ENCODE measurements around the gene MYO5C.

DNA sequence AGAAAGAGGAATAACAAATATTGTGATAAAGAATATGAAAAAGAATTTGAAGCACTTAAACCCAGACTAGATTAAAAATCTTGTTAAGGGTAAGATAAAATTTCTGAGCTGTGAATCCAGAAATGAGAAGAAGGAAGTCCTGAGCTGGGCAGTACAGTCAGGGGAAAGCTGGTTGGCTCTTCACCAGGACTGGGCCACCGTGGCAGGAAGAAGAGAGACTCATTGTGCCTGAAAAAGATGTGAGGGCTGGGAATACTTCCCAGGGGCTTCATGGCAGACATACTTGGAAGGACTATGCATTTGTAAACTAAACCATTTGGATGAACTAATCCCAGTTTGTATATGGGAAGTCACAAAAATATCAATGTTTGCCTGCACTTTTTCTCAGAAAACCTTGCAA lies 28.5 kb upstream of the MYO5C start:
- TF ChIP-seq NFE2L2 (IDR thresholded peaks at IDR 0.05; ENCODE audit: low read depth, low read length) (no peak), RAD21 (IDR thresholded peaks at IDR 0.05; ENCODE audit: low read length) (no peak), CTCF (conservative IDR thresholded peaks at IDR 0.05; ENCODE audit: low read depth, low read length) (no peak), BHLHE40 (IDR thresholded peaks at IDR 0.05; ENCODE audit: low read depth, low read length) (no peak), FOS (IDR thresholded peaks at IDR 0.05; ENCODE audit: low read depth, low read length) (no peak), POLR2A (IDR thresholded peaks at IDR 0.05; ENCODE audit: low read depth, low read length) (no peak), RFX5 (IDR thresholded peaks at IDR 0.05; ENCODE audit: low read depth, low read length) (no peak), MAFK (IDR thresholded peaks at IDR 0.05; ENCODE audit: low read depth, low read length) (no peak)
- TF ChIP-seq, protein P1, sequence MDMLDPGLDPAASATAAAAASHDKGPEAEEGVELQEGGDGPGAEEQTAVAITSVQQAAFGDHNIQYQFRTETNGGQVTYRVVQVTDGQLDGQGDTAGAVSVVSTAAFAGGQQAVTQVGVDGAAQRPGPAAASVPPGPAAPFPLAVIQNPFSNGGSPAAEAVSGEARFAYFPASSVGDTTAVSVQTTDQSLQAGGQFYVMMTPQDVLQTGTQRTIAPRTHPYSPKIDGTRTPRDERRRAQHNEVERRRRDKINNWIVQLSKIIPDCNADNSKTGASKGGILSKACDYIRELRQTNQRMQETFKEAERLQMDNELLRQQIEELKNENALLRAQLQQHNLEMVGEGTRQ (IDR thresholded peaks at IDR 0.05; ENCODE audit: low read depth, low read length): no peak
- TF ChIP-seq, protein P2, sequence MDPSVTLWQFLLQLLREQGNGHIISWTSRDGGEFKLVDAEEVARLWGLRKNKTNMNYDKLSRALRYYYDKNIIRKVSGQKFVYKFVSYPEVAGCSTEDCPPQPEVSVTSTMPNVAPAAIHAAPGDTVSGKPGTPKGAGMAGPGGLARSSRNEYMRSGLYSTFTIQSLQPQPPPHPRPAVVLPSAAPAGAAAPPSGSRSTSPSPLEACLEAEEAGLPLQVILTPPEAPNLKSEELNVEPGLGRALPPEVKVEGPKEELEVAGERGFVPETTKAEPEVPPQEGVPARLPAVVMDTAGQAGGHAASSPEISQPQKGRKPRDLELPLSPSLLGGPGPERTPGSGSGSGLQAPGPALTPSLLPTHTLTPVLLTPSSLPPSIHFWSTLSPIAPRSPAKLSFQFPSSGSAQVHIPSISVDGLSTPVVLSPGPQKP (IDR thresholded peaks at IDR 0.05; ENCODE audit: borderline replicate concordance, low read depth, low read length): no peak
